WTC11 (cell line): Measurements from ENCODE around the gene FAM118B. TPM values are rescaled to one million over a fixed set of nuclear protein-coding genes. Genes with fewer than 3 reads are reported as not detected.
A peak's percentile ranks its signal among the peaks of the same experiment; 100 is the strongest.

Experiments
- ATF1 ChIP-seq: sonication (generic); formaldehyde crosslinking; IDR thresholded peaks from 2 replicates; pipeline ENCODE4 v1.8.1; 2023; ENCODE audit warnings: mild to moderate bottlenecking, moderate library complexity, missing genetic modification reagents
- ETV6 ChIP-seq: sonication (generic); formaldehyde crosslinking; IDR thresholded peaks from 2 replicates; pipeline ENCODE4 v1.8.1; 2022; ENCODE audit warnings: mild to moderate bottlenecking, missing genetic modification reagents
- FOXP1 ChIP-seq: sonication (generic); formaldehyde crosslinking; IDR thresholded peaks from 2 replicates; pipeline ENCODE4 v1.8.0; 2022; ENCODE audit warnings: missing genetic modification reagents, mild to moderate bottlenecking, moderate library complexity, borderline replicate concordance
- GTF2I ChIP-seq: fragments of 250-450 bp; sonication (Bioruptor Pico); conservative IDR thresholded peaks from 2 replicates; pipeline ENCODE4 v1.4.0; 2021; ENCODE audit warnings: mild to moderate bottlenecking
- IRF1 ChIP-seq: sonication (generic); formaldehyde crosslinking; IDR thresholded peaks from 2 replicates; pipeline ENCODE4 v1.8.0; 2023; ENCODE audit warnings: missing genetic modification reagents
- IRF2 ChIP-seq: sonication (generic); formaldehyde crosslinking; IDR thresholded peaks from 2 replicates; pipeline ENCODE4 v1.8.0; 2022; ENCODE audit warnings: low read depth, missing genetic modification reagents, borderline replicate concordance
- NFYB ChIP-seq: sonication (generic); formaldehyde crosslinking; conservative IDR thresholded peaks from 2 replicates; pipeline ENCODE4 v1.8.0; 2022; ENCODE audit warnings: low read depth, missing genetic modification reagents
- NR2C2 ChIP-seq: sonication (generic); formaldehyde crosslinking; IDR thresholded peaks from 2 replicates; pipeline ENCODE4 v1.8.0; 2022; ENCODE audit warnings: mild to moderate bottlenecking, missing genetic modification reagents
- OVOL2 ChIP-seq: fragments of 250-450 bp; sonication (Bioruptor Pico); IDR thresholded peaks from 2 replicates; pipeline ENCODE4 v1.9.0; 2021; ENCODE audit warnings: mild to moderate bottlenecking, borderline replicate concordance
- PRDM15 ChIP-seq: sonication (generic); formaldehyde crosslinking; IDR thresholded peaks from 2 replicates; pipeline ENCODE4 v1.8.0; 2022; ENCODE audit warnings: missing genetic modification reagents
- RORB ChIP-seq: fragments of 250-450 bp; sonication (Bioruptor Pico); IDR thresholded peaks from 2 replicates; pipeline ENCODE4 v1.9.0; 2021; ENCODE audit warnings: mild to moderate bottlenecking
- SMAD4 ChIP-seq: sonication (generic); formaldehyde crosslinking; IDR thresholded peaks from 2 replicates; pipeline ENCODE4 v1.8.0; 2022; ENCODE audit warnings: mild to moderate bottlenecking, missing genetic modification reagents
- SOX15 ChIP-seq: fragments of 250-450 bp; sonication (Bioruptor Pico); IDR thresholded peaks from 2 replicates; pipeline ENCODE4 v1.9.0; 2021; ENCODE audit warnings: mild to moderate bottlenecking
- STAT6 ChIP-seq: sonication (generic); formaldehyde crosslinking; conservative IDR thresholded peaks from 2 replicates; pipeline ENCODE4 v1.8.1; 2023; ENCODE audit warnings: mild to moderate bottlenecking, low read depth, missing genetic modification reagents, moderate library complexity
- ZNF138 ChIP-seq: sonication (generic); formaldehyde crosslinking; conservative IDR thresholded peaks from 2 replicates; pipeline ENCODE4 v1.8.1; 2022; ENCODE audit warnings: mild to moderate bottlenecking, moderate library complexity, missing genetic modification reagents
- total RNA-seq: library from RNA; stranded (reverse); gene quantifications from 3 replicates; pipeline ENCODE4 v1.2.3, GENCODE V29; 2021
- TF ChIP-seq, protein P1 (sequence below): sonication (generic); formaldehyde crosslinking; IDR thresholded peaks from 2 replicates; pipeline ENCODE4 v1.8.1; 2022; ENCODE audit warnings: mild to moderate bottlenecking, missing genetic modification reagents, moderate library complexity, borderline replicate concordance
- TF ChIP-seq, protein P2 (sequence below): sonication (generic); formaldehyde crosslinking; IDR thresholded peaks from 2 replicates; pipeline ENCODE4 v1.8.1; 2023; ENCODE audit warnings: mild to moderate bottlenecking, missing genetic modification reagents, moderate library complexity
- TF ChIP-seq, protein P3 (sequence below): fragments of 200-600 bp; IDR thresholded peaks from 2 replicates; pipeline ENCODE4 v1.8.0; 2022; ENCODE audit warnings: antibody characterized with exemption
- TF ChIP-seq, protein P4 (sequence below): sonication (generic); formaldehyde crosslinking; IDR thresholded peaks from 2 replicates; pipeline ENCODE4 v1.8.0; 2023; ENCODE audit warnings: missing genetic modification reagents, mild to moderate bottlenecking, borderline replicate concordance
- TF ChIP-seq, protein P5 (sequence below): sonication (generic); formaldehyde crosslinking; IDR thresholded peaks from 2 replicates; pipeline ENCODE4 v1.8.1; 2022; ENCODE audit warnings: low read depth, missing genetic modification reagents, borderline replicate concordance

The FAM118B gene
- total RNA-seq, 1 experiment from 2014 or later = 35.3 TPM

DNA sequence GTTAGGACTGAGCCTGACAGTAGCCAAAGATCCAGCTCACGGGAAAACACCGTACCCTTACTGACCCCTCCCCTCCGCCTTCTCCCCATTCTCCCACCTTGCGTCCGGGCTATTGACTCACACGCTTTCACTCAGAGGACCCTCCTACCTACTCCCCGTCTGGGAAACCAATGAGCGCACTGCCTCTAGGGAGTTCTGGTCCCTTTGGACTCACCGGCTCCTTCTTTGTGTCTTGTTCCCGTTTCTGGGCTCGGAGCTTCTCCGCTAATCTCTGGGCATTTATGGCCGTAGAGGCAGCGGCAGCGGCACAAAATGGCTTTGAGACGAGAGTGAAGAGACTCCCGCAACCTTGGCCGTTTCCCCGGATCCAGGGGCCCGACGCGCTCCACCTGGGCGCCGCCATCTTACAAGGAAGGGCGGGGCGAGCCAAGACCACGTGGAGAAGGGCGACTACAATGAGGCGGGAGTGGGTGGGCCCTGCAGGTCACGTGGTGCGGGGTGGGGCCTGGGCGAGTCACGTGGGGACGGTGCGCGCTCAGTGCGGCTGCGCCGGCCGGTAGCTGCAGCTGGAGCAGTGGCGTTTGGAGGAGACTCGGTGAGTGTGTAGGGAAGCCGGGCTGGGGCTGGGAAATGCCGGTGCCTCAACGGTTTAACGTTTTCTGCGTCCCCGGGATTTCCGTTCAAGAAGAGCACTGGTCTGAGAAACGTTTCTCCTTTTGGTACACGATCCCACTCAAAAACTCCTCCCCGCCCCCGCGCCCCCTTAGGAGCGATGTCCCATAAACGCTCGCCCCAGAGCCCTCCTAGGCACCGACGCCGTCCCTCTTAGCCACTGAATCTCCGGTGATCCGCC, at the start of gene FAM118B, which contains the start of gene RPUSD4 (continued):
- TF ChIP-seq IRF2 (CRISPR knock-in tag) (no peak), ATF1 (no peak), GTF2I (CRISPR knock-in tag) (no peak), SMAD4 (CRISPR knock-in tag) (no peak), FOXP1 (CRISPR knock-in tag) (no peak; the same call in 1 of the 2 replicates), ETV6 (CRISPR knock-in tag) (no peak; the same call in 1 of the 2 replicates), IRF1 (CRISPR knock-in tag) (no peak), NFYB (CRISPR knock-in tag) (no peak), SOX15 (CRISPR knock-in tag) (no peak), PRDM15 (0 out of 2 replicates have a peak, but pooled peaks have one; percentile 14), NR2C2 (CRISPR knock-in tag) (peak; percentile 54; the same call in 1 of the 2 replicates), STAT6 (CRISPR knock-in tag) (no peak), ZNF138 (no peak), RORB (CRISPR knock-in tag) (no peak), OVOL2 (CRISPR knock-in tag) (no peak)
- TF ChIP-seq, protein P1, sequence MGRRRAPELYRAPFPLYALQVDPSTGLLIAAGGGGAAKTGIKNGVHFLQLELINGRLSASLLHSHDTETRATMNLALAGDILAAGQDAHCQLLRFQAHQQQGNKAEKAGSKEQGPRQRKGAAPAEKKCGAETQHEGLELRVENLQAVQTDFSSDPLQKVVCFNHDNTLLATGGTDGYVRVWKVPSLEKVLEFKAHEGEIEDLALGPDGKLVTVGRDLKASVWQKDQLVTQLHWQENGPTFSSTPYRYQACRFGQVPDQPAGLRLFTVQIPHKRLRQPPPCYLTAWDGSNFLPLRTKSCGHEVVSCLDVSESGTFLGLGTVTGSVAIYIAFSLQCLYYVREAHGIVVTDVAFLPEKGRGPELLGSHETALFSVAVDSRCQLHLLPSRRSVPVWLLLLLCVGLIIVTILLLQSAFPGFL (CRISPR knock-in tag) = no peak
- TF ChIP-seq, protein P2, sequence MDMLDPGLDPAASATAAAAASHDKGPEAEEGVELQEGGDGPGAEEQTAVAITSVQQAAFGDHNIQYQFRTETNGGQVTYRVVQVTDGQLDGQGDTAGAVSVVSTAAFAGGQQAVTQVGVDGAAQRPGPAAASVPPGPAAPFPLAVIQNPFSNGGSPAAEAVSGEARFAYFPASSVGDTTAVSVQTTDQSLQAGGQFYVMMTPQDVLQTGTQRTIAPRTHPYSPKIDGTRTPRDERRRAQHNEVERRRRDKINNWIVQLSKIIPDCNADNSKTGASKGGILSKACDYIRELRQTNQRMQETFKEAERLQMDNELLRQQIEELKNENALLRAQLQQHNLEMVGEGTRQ = peak; percentile 100
- TF ChIP-seq, protein P3, sequence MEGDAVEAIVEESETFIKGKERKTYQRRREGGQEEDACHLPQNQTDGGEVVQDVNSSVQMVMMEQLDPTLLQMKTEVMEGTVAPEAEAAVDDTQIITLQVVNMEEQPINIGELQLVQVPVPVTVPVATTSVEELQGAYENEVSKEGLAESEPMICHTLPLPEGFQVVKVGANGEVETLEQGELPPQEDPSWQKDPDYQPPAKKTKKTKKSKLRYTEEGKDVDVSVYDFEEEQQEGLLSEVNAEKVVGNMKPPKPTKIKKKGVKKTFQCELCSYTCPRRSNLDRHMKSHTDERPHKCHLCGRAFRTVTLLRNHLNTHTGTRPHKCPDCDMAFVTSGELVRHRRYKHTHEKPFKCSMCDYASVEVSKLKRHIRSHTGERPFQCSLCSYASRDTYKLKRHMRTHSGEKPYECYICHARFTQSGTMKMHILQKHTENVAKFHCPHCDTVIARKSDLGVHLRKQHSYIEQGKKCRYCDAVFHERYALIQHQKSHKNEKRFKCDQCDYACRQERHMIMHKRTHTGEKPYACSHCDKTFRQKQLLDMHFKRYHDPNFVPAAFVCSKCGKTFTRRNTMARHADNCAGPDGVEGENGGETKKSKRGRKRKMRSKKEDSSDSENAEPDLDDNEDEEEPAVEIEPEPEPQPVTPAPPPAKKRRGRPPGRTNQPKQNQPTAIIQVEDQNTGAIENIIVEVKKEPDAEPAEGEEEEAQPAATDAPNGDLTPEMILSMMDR = no peak
- TF ChIP-seq, protein P4, sequence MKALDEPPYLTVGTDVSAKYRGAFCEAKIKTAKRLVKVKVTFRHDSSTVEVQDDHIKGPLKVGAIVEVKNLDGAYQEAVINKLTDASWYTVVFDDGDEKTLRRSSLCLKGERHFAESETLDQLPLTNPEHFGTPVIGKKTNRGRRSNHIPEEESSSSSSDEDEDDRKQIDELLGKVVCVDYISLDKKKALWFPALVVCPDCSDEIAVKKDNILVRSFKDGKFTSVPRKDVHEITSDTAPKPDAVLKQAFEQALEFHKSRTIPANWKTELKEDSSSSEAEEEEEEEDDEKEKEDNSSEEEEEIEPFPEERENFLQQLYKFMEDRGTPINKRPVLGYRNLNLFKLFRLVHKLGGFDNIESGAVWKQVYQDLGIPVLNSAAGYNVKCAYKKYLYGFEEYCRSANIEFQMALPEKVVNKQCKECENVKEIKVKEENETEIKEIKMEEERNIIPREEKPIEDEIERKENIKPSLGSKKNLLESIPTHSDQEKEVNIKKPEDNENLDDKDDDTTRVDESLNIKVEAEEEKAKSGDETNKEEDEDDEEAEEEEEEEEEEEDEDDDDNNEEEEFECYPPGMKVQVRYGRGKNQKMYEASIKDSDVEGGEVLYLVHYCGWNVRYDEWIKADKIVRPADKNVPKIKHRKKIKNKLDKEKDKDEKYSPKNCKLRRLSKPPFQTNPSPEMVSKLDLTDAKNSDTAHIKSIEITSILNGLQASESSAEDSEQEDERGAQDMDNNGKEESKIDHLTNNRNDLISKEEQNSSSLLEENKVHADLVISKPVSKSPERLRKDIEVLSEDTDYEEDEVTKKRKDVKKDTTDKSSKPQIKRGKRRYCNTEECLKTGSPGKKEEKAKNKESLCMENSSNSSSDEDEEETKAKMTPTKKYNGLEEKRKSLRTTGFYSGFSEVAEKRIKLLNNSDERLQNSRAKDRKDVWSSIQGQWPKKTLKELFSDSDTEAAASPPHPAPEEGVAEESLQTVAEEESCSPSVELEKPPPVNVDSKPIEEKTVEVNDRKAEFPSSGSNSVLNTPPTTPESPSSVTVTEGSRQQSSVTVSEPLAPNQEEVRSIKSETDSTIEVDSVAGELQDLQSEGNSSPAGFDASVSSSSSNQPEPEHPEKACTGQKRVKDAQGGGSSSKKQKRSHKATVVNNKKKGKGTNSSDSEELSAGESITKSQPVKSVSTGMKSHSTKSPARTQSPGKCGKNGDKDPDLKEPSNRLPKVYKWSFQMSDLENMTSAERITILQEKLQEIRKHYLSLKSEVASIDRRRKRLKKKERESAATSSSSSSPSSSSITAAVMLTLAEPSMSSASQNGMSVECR (CRISPR knock-in tag) = peak; percentile 54; the same call in 1 of the 2 replicates
- TF ChIP-seq, protein P5, sequence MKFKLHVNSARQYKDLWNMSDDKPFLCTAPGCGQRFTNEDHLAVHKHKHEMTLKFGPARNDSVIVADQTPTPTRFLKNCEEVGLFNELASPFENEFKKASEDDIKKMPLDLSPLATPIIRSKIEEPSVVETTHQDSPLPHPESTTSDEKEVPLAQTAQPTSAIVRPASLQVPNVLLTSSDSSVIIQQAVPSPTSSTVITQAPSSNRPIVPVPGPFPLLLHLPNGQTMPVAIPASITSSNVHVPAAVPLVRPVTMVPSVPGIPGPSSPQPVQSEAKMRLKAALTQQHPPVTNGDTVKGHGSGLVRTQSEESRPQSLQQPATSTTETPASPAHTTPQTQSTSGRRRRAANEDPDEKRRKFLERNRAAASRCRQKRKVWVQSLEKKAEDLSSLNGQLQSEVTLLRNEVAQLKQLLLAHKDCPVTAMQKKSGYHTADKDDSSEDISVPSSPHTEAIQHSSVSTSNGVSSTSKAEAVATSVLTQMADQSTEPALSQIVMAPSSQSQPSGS (CRISPR knock-in tag) = no peak
